Glutamatergic neuron (in vitro differentiated cells): ENCODE results near the gene SSBP4. TPM values are rescaled to one million over a fixed set of nuclear protein-coding genes. Genes with fewer than 3 reads are reported as not detected.
A peak's percentile ranks its signal among the peaks of the same experiment; 100 is the strongest.

Experiments
- DNase-seq: peaks from one replicate; pipeline ENCODE4 v3.0.0; 2022
- H3K27ac Mint-ChIP-seq: one replicate; pipeline ENCODE4 v1.8.0; 2020; ENCODE audit warnings: mild to moderate bottlenecking, mixed read lengths, inconsistent platforms; ENCODE audit not compliant: unreplicated experiment
- H3K27me3 Mint-ChIP-seq: one replicate; pipeline ENCODE4 v1.8.0; 2020; ENCODE audit warnings: mild to moderate bottlenecking, moderate library complexity, mixed read lengths, inconsistent platforms; ENCODE audit not compliant: unreplicated experiment
- H3K36me3 Mint-ChIP-seq: one replicate; pipeline ENCODE4 v1.8.0; 2020; ENCODE audit warnings: mild to moderate bottlenecking, mixed read lengths, inconsistent platforms; ENCODE audit not compliant: unreplicated experiment
- H3K4me1 Mint-ChIP-seq: one replicate; pipeline ENCODE4 v1.8.0; 2020; ENCODE audit warnings: mild to moderate bottlenecking, low read depth, mixed read lengths, inconsistent platforms; ENCODE audit not compliant: unreplicated experiment
- H3K4me3 Mint-ChIP-seq: one replicate; pipeline ENCODE4 v1.8.0; 2020; ENCODE audit warnings: mild to moderate bottlenecking, mixed read lengths, inconsistent platforms; ENCODE audit not compliant: unreplicated experiment
- H3K9me3 Mint-ChIP-seq: one replicate; pipeline ENCODE4 v1.8.0; 2020; ENCODE audit warnings: mild to moderate bottlenecking, moderate library complexity, mixed read lengths, inconsistent platforms; ENCODE audit not compliant: unreplicated experiment
- total RNA-seq: library from RNA; stranded (reverse); fragmentation: NEBNext Ultra II Directional; extraction: Animal tissue kit (Norgen Biotek cat#: 25700); gene quantifications from one replicate; pipeline ENCODE4 v1.2.1, GENCODE V29; 2021; ENCODE audit not compliant: unreplicated experiment
- TF ChIP-seq, protein P1 (sequence below): fragments of 200-600 bp; sonication (generic); IDR thresholded peaks from one replicate; pipeline ENCODE4 v1.5.0; 2021; ENCODE audit not compliant: partially characterized antibody, unreplicated experiment

The SSBP4 gene
- total RNA-seq, 1 donor from 2014 or later: 177 TPM

- H3K4me3 Mint-ChIP-seq: no peak overlapping the region
- no peak overlapping the region for H3K27ac Mint-ChIP-seq
- no peaks in the 10 kb centered on the region for H3K36me3 Mint-ChIP-seq
Measured at GRCh38 chr19:18414504-18415177, 4.6 kb upstream of the SSBP4 start.

DNA sequence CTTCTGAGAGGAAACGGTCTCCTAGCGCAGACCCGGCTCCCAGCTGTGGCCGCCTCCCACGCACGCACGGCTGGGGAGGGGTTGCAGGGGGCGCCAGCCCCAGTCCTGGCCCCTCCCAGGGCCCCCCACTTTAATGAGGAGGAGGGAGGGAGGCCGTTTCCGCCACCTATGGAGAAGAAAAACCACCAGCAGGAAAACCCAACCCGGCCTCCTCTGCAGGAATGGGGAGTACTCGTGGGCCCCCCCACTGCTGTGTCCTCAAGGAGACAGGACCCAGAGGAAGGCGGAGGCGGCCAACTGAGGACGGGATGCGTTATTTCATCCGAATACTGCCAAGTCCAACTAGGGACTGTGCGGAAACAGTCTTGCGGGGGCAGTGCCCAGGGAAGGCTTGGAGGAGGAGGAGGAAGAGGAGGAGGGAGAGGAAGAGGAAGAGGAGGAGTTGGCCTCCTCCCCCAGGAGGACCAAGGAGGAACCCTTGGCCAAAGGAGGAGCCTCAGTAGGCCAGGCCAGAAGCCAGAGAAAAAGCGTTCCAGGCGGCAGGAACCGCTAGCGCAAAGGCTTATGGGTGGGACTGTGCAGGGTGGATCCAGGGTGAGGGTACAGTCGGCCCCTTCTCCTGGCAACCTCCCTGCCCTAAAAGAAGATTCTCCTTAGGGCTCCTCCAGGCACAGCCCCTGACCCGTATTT is 3.9 kb upstream of the SSBP4 start:
- peaks cover 9% of the 10 kb centered on the region for H3K27me3 Mint-ChIP-seq

More at GRCh38 chr19:18414504-18415177, 4.6 kb upstream of the SSBP4 start:
- Mint-ChIP-seq H3K4me1 (peaks cover 16% of the 10 kb centered on the region), H3K27me3 (peaks cover 9% of the 10 kb centered on the region), H3K9me3 (peaks cover 5% of the 10 kb centered on the region)
- TF ChIP-seq, protein P1, sequence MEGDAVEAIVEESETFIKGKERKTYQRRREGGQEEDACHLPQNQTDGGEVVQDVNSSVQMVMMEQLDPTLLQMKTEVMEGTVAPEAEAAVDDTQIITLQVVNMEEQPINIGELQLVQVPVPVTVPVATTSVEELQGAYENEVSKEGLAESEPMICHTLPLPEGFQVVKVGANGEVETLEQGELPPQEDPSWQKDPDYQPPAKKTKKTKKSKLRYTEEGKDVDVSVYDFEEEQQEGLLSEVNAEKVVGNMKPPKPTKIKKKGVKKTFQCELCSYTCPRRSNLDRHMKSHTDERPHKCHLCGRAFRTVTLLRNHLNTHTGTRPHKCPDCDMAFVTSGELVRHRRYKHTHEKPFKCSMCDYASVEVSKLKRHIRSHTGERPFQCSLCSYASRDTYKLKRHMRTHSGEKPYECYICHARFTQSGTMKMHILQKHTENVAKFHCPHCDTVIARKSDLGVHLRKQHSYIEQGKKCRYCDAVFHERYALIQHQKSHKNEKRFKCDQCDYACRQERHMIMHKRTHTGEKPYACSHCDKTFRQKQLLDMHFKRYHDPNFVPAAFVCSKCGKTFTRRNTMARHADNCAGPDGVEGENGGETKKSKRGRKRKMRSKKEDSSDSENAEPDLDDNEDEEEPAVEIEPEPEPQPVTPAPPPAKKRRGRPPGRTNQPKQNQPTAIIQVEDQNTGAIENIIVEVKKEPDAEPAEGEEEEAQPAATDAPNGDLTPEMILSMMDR: no peak
- no peak for DNase-seq

GRCh38 chr19:18416778-18417249 is 2.4 kb upstream of the SSBP4 start:
- peak overlapping the region; percentile 83 for H3K4me3 Mint-ChIP-seq
- H3K27ac Mint-ChIP-seq: peak overlapping the region; percentile 92
- peaks cover 16% of the 10 kb centered on the region for H3K9me3 Mint-ChIP-seq
- peak; percentile 96 for DNase-seq
- TF ChIP-seq, protein P1: no peak
- H3K4me1 Mint-ChIP-seq: peaks cover 18% of the 10 kb centered on the region
- H3K27me3 Mint-ChIP-seq: peaks cover 11% of the 10 kb centered on the region
- H3K36me3 Mint-ChIP-seq: no peaks in the 10 kb centered on the region

More for the DNA sequence above, 3.9 kb upstream of the SSBP4 start:
- DNase-seq: no peak
- Mint-ChIP-seq H3K27ac (no peak overlapping the region), H3K4me1 (peaks cover 17% of the 10 kb centered on the region), H3K9me3 (peaks cover 7% of the 10 kb centered on the region), H3K36me3 (no peaks in the 10 kb centered on the region), H3K4me3 (no peak overlapping the region)
- TF ChIP-seq, protein P1: no peak

- DNase-seq: peak; percentile 84
Measured at GRCh38 chr19:18417250-18418028, 1.8 kb upstream of the SSBP4 start.

More at GRCh38 chr19:18417250-18418028, 1.8 kb upstream of the SSBP4 start:
- peak overlapping the region; percentile 92 for H3K27ac Mint-ChIP-seq
- H3K27me3 Mint-ChIP-seq: peaks cover 11% of the 10 kb centered on the region
- H3K9me3 Mint-ChIP-seq: peaks cover 16% of the 10 kb centered on the region
- peaks cover 22% of the 10 kb centered on the region for H3K4me1 Mint-ChIP-seq
- TF ChIP-seq, protein P1: no peak
- peak overlapping the region; percentile 79 for H3K4me3 Mint-ChIP-seq
- H3K36me3 Mint-ChIP-seq: no peaks in the 10 kb centered on the region
